Measurements from ENCODE around the gene LETM1. TPM values are rescaled to one million over a fixed set of nuclear protein-coding genes. Genes with fewer than 3 reads are reported as not detected.

The LETM1 gene
- total RNA-seq, 4 donors from 2014 or later, result 93.3 to 151 (median 121) TPM

DNA sequence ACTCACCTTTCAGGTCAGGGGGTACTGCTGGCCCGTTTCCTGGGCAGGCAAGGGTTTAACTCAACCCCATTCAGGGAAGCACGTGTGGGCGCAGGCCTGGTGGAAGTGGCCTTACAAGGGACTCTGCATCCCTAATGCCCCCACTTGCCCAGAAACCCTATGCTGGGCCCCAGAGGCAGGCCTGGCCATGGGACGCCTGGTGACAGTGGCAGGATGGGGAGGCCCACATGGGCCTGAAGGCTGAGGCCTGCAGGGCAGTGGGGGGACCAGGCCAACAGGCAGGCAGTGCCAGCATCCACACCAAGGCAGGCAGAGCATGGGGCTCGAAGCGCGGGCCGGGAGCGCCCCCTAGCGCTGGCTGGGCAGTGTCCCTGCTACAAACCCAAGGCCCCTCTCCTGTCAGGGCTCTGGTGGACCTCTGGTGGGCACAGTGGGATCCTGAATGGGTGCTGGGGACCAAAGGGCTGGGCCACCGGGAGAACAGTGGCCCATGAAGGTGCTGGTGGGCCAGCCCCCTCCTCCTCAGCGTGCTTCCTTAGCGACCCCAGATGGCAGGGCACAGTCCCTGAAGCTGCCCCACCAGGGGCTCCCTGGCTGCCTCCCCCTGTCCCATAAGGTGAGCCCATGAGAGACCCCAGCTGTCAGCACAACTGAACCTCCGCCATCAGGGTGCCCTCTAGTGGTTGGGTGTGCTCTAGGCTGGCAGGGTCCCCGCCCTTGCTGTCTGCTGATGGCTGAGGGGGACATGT lies 46.0 kb downstream of the LETM1 start:
- Histone ChIP-seq H3K27me3 (no peaks in the 10 kb centered on the region), H3K36me3 (peaks cover 0 to 24% (median 0%) of the 10 kb centered on the region in 3 donors), H3K4me1 (no peaks in the 10 kb centered on the region), H3K4me3 (no peak overlapping the region), H3K27ac (no peak overlapping the region), H3K9me3 (no peaks in the 10 kb centered on the region)
- TF ChIP-seq, protein P1, sequence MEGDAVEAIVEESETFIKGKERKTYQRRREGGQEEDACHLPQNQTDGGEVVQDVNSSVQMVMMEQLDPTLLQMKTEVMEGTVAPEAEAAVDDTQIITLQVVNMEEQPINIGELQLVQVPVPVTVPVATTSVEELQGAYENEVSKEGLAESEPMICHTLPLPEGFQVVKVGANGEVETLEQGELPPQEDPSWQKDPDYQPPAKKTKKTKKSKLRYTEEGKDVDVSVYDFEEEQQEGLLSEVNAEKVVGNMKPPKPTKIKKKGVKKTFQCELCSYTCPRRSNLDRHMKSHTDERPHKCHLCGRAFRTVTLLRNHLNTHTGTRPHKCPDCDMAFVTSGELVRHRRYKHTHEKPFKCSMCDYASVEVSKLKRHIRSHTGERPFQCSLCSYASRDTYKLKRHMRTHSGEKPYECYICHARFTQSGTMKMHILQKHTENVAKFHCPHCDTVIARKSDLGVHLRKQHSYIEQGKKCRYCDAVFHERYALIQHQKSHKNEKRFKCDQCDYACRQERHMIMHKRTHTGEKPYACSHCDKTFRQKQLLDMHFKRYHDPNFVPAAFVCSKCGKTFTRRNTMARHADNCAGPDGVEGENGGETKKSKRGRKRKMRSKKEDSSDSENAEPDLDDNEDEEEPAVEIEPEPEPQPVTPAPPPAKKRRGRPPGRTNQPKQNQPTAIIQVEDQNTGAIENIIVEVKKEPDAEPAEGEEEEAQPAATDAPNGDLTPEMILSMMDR (IDR thresholded peaks at IDR 0.05), result peak; percentile 36 to 95 (median 76)
- no peak for TF ChIP-seq POLR2A (IDR thresholded peaks at IDR 0.05)
- DNase-seq, result peak; percentile 22 to 88 (median 79)

DNA sequence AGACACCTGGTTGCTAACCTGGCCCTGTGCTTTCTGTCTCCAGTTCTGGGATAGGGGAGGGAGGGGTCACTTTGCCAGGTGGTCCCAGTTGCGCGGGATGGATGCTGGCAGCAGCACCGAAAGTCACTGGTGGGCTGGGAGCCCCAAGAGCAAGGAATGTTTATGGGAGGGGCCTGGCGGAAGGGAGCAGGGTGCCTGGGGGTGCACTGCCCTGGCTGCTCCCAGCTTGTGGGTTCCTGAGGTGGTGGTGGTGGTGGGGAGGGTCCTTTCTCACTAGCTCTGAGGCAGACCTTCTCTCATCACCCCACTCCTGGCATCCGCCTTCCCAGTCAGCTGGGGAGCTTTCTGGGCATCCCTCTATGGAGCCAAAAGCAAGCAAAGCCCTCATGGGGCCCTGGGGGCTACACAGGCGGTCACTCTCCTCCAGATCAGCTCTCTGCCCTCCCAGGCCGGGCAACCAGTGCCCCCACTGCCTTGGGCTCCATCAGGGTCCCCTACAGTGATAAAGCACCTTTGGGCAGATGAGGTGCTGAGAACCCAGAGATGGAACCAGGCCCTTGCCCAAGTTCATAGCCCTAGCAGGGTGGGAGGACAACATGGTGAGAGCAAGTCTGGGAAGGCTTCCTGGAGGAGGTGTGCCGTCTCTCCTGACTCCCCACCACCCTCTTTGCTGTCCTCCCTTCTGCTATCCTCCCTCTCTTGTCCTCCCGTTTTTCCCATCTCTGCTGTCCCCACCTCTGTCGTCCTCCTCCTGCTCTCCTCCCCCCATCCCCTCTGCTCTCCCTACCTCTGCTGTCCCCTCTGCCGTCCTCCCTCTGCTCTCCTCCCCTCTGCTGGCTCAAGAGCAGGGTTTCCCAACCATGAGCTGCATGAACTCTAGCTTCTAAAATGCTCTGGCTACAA lies 46.9 kb downstream of the LETM1 start:
- no peaks in the 10 kb centered on the region for H3K4me1 ChIP-seq
- TF ChIP-seq, protein P1 (IDR thresholded peaks at IDR 0.05), result no peak
- TF ChIP-seq POLR2A (IDR thresholded peaks at IDR 0.05), result no peak
- H3K27ac ChIP-seq, result no peak overlapping the region
- peaks cover 0 to 24% (median 0%) of the 10 kb centered on the region in 3 donors for H3K36me3 ChIP-seq
- no peaks in the 10 kb centered on the region for H3K27me3 ChIP-seq
- DNase-seq, result no peak
- H3K9me3 ChIP-seq, result no peaks in the 10 kb centered on the region
- no peak overlapping the region for H3K4me3 ChIP-seq

DNA sequence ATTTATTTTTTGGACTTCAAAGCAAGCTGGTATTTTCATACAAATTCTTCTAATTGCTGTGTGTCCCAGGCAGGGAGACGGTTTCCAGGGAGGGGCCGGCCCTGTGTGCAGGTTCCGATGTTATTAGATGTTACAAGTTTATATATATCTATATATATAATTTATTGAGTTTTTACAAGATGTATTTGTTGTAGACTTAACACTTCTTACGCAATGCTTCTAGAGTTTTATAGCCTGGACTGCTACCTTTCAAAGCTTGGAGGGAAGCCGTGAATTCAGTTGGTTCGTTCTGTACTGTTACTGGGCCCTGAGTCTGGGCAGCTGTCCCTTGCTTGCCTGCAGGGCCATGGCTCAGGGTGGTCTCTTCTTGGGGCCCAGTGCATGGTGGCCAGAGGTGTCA lies 47.6 kb downstream of the LETM1 start:
- no peaks in the 10 kb centered on the region for H3K4me1 ChIP-seq
- DNase-seq, result no peak
- H3K9me3 ChIP-seq, result no peaks in the 10 kb centered on the region
- H3K27me3 ChIP-seq, result no peaks in the 10 kb centered on the region
- H3K4me3 ChIP-seq, result no peak overlapping the region
- H3K36me3 ChIP-seq, result peaks cover 0 to 25% (median 0%) of the 10 kb centered on the region in 3 donors
- H3K27ac ChIP-seq, result no peak overlapping the region
- TF ChIP-seq POLR2A (IDR thresholded peaks at IDR 0.05), result no peak
- TF ChIP-seq, protein P1 (IDR thresholded peaks at IDR 0.05), result no peak

DNA sequence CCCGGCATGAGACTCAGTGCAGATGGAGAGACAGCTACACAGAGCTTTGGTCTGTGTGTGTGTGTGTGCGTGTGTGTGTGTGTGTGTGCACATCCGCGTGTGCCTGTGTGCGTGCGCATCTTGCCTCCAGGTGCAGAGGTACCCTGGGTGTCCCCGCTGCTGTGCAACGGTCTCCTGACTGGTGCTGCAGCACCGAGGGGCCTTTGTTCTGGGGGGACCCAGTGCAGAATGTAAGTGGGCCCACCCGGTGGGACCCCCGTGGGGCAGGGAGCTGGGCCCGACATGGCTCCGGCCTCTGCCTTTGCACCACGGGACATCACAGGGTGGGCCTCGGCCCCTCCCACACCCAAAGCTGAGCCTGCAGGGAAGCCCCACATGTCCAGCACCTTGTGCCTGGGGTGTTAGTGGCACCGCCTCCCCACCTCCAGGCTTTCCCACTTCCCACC lies 48.6 kb downstream of the LETM1 start:
- TF ChIP-seq POLR2A (IDR thresholded peaks at IDR 0.05), result no peak
- TF ChIP-seq, protein P1 (IDR thresholded peaks at IDR 0.05), result no peak
- Histone ChIP-seq H3K36me3 (peaks cover 0 to 29% (median 0%) of the 10 kb centered on the region in 3 donors), H3K4me1 (no peaks in the 10 kb centered on the region), H3K9me3 (no peaks in the 10 kb centered on the region), H3K4me3 (no peak overlapping the region), H3K27ac (no peak overlapping the region), H3K27me3 (no peaks in the 10 kb centered on the region)
- no peak for DNase-seq

DNA sequence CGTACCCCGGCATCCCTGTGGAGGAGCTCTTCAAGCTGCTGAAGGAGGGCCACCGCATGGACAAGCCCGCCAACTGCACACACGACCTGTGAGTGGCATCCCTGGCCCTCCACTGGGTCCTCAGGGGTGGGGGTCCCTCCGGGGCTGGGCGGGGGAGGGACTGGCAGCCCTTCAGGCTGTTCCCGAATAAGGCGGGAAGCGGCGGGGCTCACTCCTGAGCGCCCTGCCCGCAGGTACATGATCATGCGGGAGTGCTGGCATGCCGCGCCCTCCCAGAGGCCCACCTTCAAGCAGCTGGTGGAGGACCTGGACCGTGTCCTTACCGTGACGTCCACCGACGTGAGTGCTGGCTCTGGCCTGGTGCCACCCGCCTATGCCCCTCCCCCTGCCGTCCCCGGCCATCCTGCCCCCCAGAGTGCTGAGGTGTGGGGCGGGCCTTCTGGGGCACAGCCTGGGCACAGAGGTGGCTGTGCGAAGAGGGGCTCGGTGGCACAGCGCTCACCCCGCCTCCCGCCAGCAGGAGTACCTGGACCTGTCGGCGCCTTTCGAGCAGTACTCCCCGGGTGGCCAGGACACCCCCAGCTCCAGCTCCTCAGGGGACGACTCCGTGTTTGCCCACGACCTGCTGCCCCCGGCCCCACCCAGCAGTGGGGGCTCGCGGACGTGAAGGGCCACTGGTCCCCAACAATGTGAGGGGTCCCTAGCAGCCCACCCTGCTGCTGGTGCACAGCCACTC lies 49.2 kb downstream of the LETM1 start:
- H3K4me1 ChIP-seq, result no peaks in the 10 kb centered on the region
- H3K27ac ChIP-seq, result no peak overlapping the region

More for the DNA sequence above, 49.2 kb downstream of the LETM1 start:
- TF ChIP-seq POLR2A (IDR thresholded peaks at IDR 0.05), result no peak
- TF ChIP-seq, protein P1 (IDR thresholded peaks at IDR 0.05), result no peak
- Histone ChIP-seq H3K36me3 (peaks cover 0 to 35% (median 0%) of the 10 kb centered on the region in 3 donors), H3K4me3 (no peak overlapping the region), H3K9me3 (no peaks in the 10 kb centered on the region), H3K27me3 (no peaks in the 10 kb centered on the region)
- no peak for DNase-seq
